Stimulated activated naive B cell treated with anti-CD40 and anti-IgM and Interleukin-4, amounts not matched to agents 10 μg/mL and 1 μg/mL and 100 μg/mL, for 72 hours (primary cell): ENCODE data around the gene WNT2B.
"Not testable (repeated sequence)": the region's sequence is repeated elsewhere in the genome, so short reads cannot be mapped to it uniquely, and the experiment has no call there.

Experiments
- ATAC-seq, 2 donors: fragments of 150-1000 bp; cut with Tn5 transposase; replicated peaks; 2 replicates each; pipeline ENCODE4 v1.10.0; 2021; ENCODE audit warnings: moderate library complexity in 1 of 2
- DNase-seq: peaks from one replicate; pipeline ENCODE4 v3.0.0; 2021
- H3K27ac Mint-ChIP-seq: one replicate; pipeline ENCODE4 v1.8.0; 2022; ENCODE audit warnings: mild to moderate bottlenecking, mixed read lengths
- H3K27me3 Mint-ChIP-seq, 2 donors: one replicate each; pipeline ENCODE4 v1.8.0; 2022; ENCODE audit warnings: mixed read lengths in 2 of 2
- H3K36me3 Mint-ChIP-seq, 2 donors: one replicate each; pipeline ENCODE4 v1.8.0; 2022; ENCODE audit warnings: mixed read lengths in 2 of 2, mild to moderate bottlenecking in 1 of 2
- H3K4me1 Mint-ChIP-seq, 2 donors: one replicate each; pipeline ENCODE4 v1.8.0; 2022; ENCODE audit warnings: mixed read lengths in 2 of 2, mild to moderate bottlenecking in 1 of 2
- H3K4me3 Mint-ChIP-seq, 2 donors: one replicate each; pipeline ENCODE4 v1.8.0; 2022; ENCODE audit warnings: mild to moderate bottlenecking in 2 of 2, mixed read lengths in 2 of 2, moderate library complexity in 1 of 2
- H3K9me3 Mint-ChIP-seq, 2 donors: one replicate each; pipeline ENCODE4 v1.8.0; 2022; ENCODE audit warnings: mixed read lengths in 2 of 2, mild to moderate bottlenecking in 1 of 2

The WNT2B gene

DNA sequence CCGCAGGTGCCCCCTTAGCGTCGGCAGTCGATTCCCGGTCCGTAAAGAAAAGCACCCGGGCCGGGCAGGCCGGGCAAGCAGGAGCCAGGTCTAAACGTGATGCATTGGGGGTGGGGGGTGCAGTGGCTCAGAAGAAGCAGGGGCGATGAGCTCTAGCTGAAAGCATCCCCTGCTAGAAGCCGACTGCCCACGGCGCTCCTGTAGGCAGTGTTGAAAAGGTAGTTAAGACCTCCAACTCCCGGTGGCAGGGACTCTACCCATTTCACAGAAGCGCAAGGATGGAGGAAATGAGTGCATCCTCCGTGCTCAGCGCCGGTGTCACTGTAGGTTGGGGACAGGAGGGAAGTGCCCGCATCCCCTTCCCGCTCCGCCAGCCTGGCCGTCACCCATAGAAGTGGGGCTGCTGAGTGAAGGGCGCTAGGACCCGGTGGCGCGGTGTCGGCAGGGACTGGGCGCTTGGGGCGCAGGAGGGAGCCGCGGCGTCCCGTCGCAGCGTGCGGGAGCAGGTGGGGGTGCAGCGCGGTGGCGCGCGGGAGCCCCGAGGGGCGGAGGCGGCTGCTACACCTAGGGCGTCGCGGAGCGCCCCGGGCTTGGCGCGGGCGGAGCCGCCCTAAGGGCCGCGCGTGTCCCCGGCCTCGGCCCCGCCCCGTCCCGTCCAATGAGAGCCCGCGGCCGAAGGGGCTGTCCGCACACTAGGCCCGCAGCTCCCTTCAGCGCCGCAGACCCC is at the start of gene WNT2B:
Gene WNT2B, plus strand, starts transcription at position 688 of the 727 bp plus-strand sequence. CDS start 298 bp downstream, outside the sequence.
- Mint-ChIP-seq H3K9me3 (no peaks in the 10 kb centered on the region), H3K27me3 (peaks cover 22 to 54% of the 10 kb centered on the region in 2 donors), H3K4me1 (peaks cover 22 to 28% of the 10 kb centered on the region in 2 donors), H3K4me3 (peak within 1 kb of the TSS; percentile 82), H3K27ac (no peak within 1 kb of the TSS), H3K36me3 (no peaks in the 10 kb centered on the region)
- no peak for DNase-seq
- peak; percentile 74 to 75 for ATAC-seq

DNA sequence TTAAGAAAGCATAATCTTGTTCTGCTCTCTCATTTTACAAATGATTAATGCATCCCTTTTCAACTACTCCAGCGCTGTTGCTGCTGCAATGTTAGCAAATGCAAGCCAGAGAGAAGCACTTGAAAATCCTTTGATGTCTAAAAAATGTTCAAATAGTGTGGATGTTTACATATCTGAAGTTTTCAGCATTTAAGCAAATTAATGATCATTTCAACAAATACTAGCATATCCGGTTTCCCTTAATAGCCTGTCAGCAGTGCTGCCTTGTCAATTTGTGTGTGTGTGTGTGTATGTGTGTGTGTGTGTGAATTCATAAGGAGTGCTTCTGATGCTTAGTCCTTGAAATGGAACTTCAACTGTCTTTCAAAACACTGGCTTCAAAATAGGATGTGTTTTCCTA is 48.1 kb upstream of the WNT2B start:
- no peak overlapping the region for H3K27ac Mint-ChIP-seq
- no peak overlapping the region for H3K4me3 Mint-ChIP-seq
- no peaks in the 10 kb centered on the region for H3K9me3 Mint-ChIP-seq
- no peak for ATAC-seq
- peaks cover 15 to 21% of the 10 kb centered on the region in 2 donors for H3K4me1 Mint-ChIP-seq
- no peak for DNase-seq
- H3K27me3 Mint-ChIP-seq: peaks cover 14 to 15% of the 10 kb centered on the region in 2 donors
- peaks cover 15% of the 10 kb centered on the region in 2 donors for H3K36me3 Mint-ChIP-seq

DNA sequence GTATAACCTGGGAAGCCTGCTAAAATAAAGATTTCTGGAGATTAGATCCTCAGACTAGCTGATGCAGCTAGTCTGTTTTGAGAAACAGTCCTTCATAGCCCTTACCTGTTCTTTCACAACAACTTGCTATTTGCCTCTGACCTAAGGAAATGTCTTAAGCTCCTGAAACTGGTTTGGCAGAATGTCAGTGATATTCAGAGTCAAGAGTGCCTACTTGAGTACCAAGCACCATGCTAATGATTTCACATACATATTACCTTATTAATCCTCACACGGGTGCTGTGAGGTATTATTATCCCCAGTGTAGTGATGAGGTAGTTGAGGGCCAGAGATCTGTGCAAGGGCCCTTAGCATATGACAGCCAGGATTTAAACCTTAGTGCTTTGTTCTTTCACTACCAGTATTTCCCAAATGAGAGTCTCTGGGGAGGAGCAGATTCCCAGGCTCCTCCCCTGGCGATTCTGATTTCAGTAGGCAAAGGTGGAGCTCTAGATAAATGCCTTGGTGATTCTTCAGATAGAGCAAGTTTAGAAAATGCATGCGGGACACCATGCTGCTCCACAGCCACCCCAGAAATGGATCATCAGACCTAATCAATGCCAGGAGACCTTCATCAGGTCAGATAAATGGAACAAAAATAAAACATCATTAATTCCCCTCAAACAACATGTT is 47.4 kb upstream of the WNT2B start:
- ATAC-seq: no peak
- H3K36me3 Mint-ChIP-seq: peaks cover 9 to 10% of the 10 kb centered on the region in 2 donors
- peaks cover 23 to 28% of the 10 kb centered on the region in 2 donors for H3K4me1 Mint-ChIP-seq
- DNase-seq: no peak
- H3K27me3 Mint-ChIP-seq: peaks cover 14 to 15% of the 10 kb centered on the region in 2 donors
- no peaks in the 10 kb centered on the region for H3K9me3 Mint-ChIP-seq
- no peak overlapping the region for H3K4me3 Mint-ChIP-seq
- H3K27ac Mint-ChIP-seq: no peak overlapping the region

DNA sequence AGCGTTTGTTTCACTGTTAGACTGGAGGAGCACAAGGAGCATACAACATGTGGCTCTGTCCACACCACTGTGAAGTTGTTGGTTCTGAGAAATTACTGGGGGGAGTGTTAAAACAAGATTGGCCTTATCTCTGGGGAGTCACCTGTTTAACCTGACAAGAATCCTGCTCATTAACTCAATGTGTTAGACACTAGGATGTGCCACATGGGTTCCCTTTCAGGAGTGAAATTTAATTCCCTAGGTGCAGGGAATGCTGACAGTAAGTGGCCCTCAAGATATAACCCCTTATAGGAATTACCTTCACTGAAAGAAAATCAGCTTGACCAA is 45.8 kb upstream of the WNT2B start:
- DNase-seq: no peak
- Mint-ChIP-seq H3K9me3 (no peaks in the 10 kb centered on the region), H3K4me3 (no peak overlapping the region), H3K36me3 (peaks cover 0 to 1% of the 10 kb centered on the region in 2 donors), H3K27me3 (peaks cover 7 to 9% of the 10 kb centered on the region in 2 donors), H3K27ac (no peak overlapping the region), H3K4me1 (peaks cover 30 to 37% of the 10 kb centered on the region in 2 donors)
- ATAC-seq: no peak

DNA sequence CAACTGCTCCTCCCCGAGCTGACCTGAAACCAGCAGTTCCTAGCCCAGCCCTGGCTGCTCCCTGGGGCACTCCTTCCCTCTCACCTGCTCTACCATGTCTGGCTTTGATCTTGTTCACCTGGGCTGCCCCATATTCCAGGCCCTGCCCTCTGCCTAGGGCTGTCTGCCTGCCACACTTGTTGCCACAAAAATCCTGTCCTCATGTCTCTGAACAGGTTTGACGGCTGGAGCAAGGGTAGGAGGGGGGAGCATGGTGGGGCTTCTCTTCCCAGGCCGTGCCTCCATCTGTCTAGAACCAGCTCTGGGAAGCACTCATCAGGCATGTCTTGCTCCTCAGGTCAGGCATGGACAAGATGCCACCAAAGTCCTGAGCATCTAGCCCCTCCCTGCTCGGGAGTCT is 44.3 kb upstream of the WNT2B start:
- no peak for ATAC-seq
- Mint-ChIP-seq H3K4me3 (no peak overlapping the region), H3K27ac (peak overlapping the region; percentile 31), H3K36me3 (peaks cover 0 to 1% of the 10 kb centered on the region in 2 donors), H3K9me3 (no peaks in the 10 kb centered on the region), H3K27me3 (peaks cover 7 to 9% of the 10 kb centered on the region in 2 donors), H3K4me1 (peaks cover 30 to 37% of the 10 kb centered on the region in 2 donors)
- DNase-seq: no peak

DNA sequence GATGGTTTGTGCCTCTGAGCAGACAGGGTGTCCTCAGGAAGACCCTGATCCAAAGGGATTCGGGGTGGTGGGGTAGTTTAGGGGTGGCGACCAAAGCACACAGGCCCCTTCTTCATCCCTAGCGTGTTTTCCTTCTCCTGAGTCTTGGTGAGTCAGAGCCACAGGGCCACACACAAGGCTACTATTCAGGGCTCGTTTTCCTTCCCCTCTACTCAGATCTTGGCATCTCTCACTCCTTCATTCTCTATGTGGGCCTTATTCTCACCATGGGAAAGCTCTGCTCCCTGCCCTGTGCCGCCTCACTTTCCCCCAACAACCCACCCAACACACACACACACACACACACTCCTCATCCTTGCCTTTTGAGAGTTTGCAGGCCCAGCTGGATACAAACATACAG is 43.6 kb upstream of the WNT2B start:
- H3K4me1 Mint-ChIP-seq: peaks cover 30 to 37% of the 10 kb centered on the region in 2 donors
- H3K36me3 Mint-ChIP-seq: peaks cover 0 to 1% of the 10 kb centered on the region in 2 donors
- ATAC-seq (no peak), DNase-seq (no peak)
- no peaks in the 10 kb centered on the region for H3K9me3 Mint-ChIP-seq
- peak overlapping the region; percentile 88 for H3K27ac Mint-ChIP-seq
- peak overlapping the region in 1 of 2 donors; percentile 76 for H3K4me3 Mint-ChIP-seq
- peaks cover 7 to 9% of the 10 kb centered on the region in 2 donors for H3K27me3 Mint-ChIP-seq

DNA sequence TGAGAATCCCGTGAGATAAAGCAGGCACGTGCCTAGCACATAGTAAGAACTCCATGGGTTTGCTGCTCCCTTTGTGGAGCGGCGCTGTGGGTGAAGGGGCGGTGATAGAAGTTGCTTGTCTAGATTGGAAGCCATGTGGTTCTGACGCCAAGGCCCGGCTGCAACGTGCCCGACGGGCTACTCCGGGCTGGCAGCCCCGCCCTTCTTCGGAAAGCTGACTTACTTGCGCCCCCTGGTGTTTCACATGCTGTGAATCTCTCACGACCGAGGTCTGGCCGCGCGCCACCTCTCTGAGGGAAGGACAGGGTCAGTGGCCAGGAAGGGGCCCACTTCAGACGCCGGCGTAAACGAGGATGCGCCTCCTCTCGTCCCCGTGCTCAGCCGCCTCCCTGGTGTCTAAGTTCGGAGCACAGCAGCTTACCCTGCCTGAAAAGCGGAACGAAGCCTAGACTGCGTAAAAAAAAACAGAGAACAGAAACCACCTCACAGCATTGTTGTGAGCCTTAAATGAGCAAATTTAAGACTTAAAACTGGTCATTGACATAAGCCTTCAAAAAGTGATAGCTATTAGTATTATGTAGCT is 42.6 kb upstream of the WNT2B start:
- ATAC-seq: peak; percentile 98
- peak overlapping the region; percentile 76 to 77 for H3K4me3 Mint-ChIP-seq
- H3K27ac Mint-ChIP-seq: peak overlapping the region; percentile 88
- peaks cover 9 to 13% of the 10 kb centered on the region in 2 donors for H3K27me3 Mint-ChIP-seq
- no peaks in the 10 kb centered on the region for H3K9me3 Mint-ChIP-seq
- peaks cover 30 to 37% of the 10 kb centered on the region in 2 donors for H3K4me1 Mint-ChIP-seq
- H3K36me3 Mint-ChIP-seq: peaks cover 0 to 1% of the 10 kb centered on the region in 2 donors
- DNase-seq: peak; percentile 96

DNA sequence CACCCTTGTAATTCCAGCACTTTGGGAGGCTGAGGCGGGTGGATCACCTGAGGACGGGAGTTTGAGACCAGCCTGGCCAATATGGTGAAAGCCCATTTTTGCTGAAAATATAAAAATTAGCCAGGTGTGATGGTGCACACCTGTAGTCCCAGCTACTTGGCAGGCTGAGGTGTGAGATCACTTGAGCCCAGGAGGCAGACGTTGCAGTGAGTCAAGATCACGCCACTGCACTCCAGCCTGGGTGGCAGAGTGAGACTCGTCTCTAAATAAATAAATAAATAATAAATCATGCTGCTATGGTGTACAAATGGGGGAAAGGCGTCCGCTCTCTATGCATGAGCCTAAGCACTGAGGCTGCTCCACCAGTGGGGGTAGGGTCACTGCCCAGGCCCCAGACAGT is 38.4 kb upstream of the WNT2B start:
- peaks cover 20 to 29% of the 10 kb centered on the region in 2 donors for H3K4me1 Mint-ChIP-seq

DNA sequence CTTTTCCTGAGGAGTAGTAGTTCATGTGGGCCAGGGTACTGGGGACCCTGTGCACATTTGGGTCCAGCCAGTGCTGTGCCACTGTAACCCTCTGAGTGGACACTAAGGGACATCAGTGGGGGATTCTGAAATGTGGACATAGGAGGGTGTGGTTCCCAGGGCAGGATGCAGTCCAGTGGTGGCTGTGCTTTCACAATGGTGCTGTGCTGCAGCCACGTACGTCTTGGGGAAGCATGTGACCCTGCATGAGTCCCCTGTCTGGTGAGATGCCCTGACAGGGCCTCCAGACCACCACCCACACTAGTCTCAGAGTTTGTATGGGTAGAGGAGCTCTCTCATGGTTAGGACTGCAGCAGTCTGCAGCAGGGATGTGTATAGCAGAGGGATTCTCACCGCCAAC is 37.8 kb upstream of the WNT2B start:
- DNase-seq: no peak
- H3K27me3 Mint-ChIP-seq: peaks cover 22 to 45% of the 10 kb centered on the region in 2 donors
- peaks cover 3 to 5% of the 10 kb centered on the region in 2 donors for H3K36me3 Mint-ChIP-seq
- no peak overlapping the region for H3K27ac Mint-ChIP-seq
- H3K4me3 Mint-ChIP-seq: no peak overlapping the region
- H3K4me1 Mint-ChIP-seq: peaks cover 14 to 23% of the 10 kb centered on the region in 2 donors
- no peak for ATAC-seq
- H3K9me3 Mint-ChIP-seq: peaks cover 0 to 4% of the 10 kb centered on the region in 2 donors

More for the DNA sequence above, 38.4 kb upstream of the WNT2B start:
- ATAC-seq, H3K9me3 Mint-ChIP-seq, H3K4me3 Mint-ChIP-seq, DNase-seq, H3K36me3 Mint-ChIP-seq, H3K27ac Mint-ChIP-seq: not testable (repeated sequence)
- H3K27me3 Mint-ChIP-seq: peaks cover 22 to 39% of the 10 kb centered on the region in 2 donors

DNA sequence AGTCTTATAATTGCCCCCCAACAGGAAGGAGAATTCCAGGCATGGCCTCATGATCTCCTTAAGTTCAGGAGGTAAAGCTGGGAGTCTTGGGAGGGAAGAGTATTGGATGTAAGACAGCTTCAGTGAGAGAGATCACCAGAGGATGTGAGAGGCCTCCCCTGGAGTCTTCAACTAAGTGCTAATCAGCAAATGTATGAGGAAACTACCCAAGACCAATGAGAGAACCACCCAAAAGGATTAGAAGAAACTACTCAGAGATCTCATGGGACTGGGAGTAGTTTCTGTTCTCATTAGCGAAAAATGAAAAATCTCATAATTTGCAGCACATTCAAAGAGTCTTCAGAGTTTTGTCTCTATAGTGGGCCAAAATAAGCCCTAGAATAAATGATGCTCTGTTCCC is 36.6 kb upstream of the WNT2B start:
- H3K27ac Mint-ChIP-seq: no peak overlapping the region
- H3K9me3 Mint-ChIP-seq: peaks cover 3 to 7% of the 10 kb centered on the region in 2 donors
- peaks cover 8 to 11% of the 10 kb centered on the region in 2 donors for H3K36me3 Mint-ChIP-seq
- H3K4me1 Mint-ChIP-seq: peaks cover 3 to 11% of the 10 kb centered on the region in 2 donors
- ATAC-seq: no peak
- no peak overlapping the region for H3K4me3 Mint-ChIP-seq
- H3K27me3 Mint-ChIP-seq: peaks cover 22 to 54% of the 10 kb centered on the region in 2 donors
- DNase-seq: no peak

DNA sequence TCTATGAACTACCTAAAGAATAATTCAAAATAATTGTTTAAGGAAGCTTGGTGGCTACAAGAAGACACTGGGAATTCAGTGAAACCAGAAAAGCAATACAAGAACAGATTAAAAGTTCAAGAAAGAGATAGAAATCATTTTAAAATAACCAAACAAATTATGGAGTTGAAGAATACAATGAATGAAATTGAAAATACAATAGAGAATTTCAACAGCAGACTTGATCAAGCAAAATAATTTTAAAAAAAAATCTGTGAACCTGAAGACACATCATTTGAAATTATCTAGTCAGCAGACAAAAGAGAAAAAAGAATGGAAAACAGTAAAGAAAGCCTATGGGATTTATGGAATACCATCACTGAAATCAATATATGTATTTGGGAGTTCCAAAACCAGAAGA is 31.2 kb upstream of the WNT2B start:
- peaks cover 10 to 22% of the 10 kb centered on the region in 2 donors for H3K9me3 Mint-ChIP-seq
- H3K36me3 Mint-ChIP-seq: peaks cover 15 to 22% of the 10 kb centered on the region in 2 donors
- no peak for ATAC-seq
- H3K27ac Mint-ChIP-seq: no peak overlapping the region
- H3K4me1 Mint-ChIP-seq: peaks cover 0 to 2% of the 10 kb centered on the region in 2 donors
- peaks cover 14 to 50% of the 10 kb centered on the region in 2 donors for H3K27me3 Mint-ChIP-seq
- no peak overlapping the region for H3K4me3 Mint-ChIP-seq
- no peak for DNase-seq

DNA sequence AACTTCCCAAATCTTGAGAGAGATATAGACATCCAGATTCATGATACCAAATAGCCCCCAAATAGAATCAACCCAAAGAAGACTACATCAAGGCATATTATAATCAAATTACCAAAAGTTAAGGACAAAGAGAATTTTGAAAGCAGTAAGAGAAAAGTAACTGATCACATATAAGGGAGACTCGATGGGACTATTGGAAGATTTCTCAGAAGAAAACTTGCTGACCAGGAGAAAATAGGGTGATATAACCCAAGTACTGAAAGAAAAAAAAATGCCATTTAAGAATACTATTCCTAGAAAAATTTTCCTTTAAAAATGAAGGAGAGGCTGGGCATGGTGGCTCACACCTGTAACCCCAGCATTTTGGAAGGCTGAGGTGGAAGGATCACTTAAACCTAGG is 30.5 kb upstream of the WNT2B start:
- Mint-ChIP-seq H3K27ac (no peak overlapping the region), H3K9me3 (peaks cover 10 to 22% of the 10 kb centered on the region in 2 donors), H3K27me3 (peaks cover 7 to 43% of the 10 kb centered on the region in 2 donors), H3K4me1 (no peaks in the 10 kb centered on the region), H3K4me3 (no peak overlapping the region), H3K36me3 (peaks cover 15 to 22% of the 10 kb centered on the region in 2 donors)
- ATAC-seq (no peak), DNase-seq (no peak)

DNA sequence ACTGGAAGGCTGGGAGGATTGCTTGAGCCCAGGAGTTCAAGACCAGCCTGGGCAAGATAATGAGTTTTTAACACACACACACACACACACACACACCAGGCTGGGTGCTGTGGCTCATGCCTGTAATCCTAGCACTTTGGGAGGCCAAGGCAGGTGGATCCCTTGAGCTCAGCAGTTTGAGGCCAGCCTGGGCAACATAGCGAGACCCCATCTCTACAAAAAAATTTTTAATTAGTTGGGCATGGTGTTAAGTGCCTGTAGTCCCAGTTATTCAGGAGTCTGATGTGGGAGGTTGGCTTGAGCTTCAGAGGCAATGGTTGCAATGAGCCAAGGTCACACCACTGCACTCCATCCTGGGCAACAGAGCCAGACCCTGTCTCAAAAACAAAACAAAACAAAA is 22.7 kb upstream of the WNT2B start:
- DNase-seq, H3K36me3 Mint-ChIP-seq, ATAC-seq, H3K27ac Mint-ChIP-seq, H3K9me3 Mint-ChIP-seq, H3K4me3 Mint-ChIP-seq, H3K4me1 Mint-ChIP-seq: not testable (repeated sequence)
- peaks cover 0 to 14% of the 10 kb centered on the region in 2 donors for H3K27me3 Mint-ChIP-seq

DNA sequence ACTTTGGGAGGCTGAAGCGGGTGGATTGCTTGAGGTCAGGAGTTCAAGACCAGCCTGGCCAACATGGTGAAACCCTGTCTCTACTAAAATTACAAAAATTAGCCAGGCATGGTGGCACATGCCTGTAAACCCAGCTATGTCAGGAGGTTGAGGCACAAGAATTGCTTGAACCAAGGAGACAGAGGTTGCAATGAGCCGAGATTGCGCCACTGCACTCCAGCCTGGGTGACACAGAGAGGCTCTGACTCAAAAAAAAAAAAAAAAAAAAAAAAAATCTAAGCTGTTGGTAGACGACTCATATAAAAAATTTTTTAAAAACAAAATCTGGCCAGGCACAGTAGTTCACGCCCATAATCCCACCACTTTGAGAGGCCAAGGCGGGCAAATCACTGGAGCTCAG is 21.1 kb upstream of the WNT2B start:
- H3K27ac Mint-ChIP-seq, H3K9me3 Mint-ChIP-seq, H3K4me1 Mint-ChIP-seq, H3K36me3 Mint-ChIP-seq, H3K4me3 Mint-ChIP-seq, ATAC-seq, DNase-seq: not testable (repeated sequence)
- peaks cover 5 to 13% of the 10 kb centered on the region in 2 donors for H3K27me3 Mint-ChIP-seq
